Measurements from ENCODE around the gene QSOX1.

The QSOX1 gene

GRCh38 chr1:180217006-180217405 is 62.3 kb downstream of the QSOX1 start:
- no peak for DNase-seq

DNA sequence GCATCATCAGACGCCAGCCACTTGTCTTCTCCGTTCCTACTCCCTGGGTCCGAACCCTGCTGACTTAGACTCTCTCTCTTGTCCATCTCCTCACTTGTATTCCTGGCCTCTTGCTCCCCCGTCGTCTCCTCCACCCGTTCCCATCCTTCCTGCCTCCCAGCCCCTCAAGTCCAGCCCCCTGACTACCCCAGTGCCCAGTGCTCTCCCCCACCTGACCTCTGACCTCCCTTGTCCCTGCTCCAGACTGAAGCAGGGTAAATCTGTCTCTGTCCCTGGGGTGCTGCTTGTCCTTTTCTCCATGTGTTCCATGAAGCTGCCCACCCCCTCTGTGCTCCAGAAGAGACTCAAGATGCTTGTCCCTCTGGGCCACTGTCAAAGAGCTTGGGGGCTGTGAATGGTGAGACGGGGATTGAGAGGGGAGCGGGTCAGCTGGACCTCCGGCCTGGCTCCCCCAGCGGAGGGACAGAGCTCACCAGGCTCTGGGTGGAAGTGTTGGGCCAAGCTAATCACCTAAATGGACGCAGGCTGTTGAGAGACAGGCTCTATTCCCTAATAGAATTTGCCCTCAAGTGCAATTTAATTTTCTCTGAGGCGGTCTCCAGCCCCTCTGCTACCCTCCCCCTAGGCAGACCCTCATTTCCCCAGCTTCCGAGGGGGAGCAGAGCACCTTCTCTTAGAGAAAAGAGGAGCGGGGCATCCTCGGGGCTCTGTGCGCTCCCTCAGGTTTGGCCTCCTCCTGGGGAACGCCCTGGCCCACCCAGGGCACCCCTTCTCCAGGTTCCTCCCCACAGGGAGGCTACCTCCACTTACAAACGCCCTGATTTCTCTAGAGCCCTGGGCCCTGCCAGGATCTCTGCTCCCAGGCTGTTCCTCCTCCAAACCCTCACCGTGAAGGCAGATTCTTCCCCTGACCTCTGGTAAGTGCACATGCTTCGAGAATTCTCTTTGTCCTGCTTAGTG is 64.4 kb downstream of the QSOX1 start:
- DNase-seq = no peak

GRCh38 chr1:180219776-180220175 is 65.1 kb downstream of the QSOX1 start:
- no peak for DNase-seq

DNA sequence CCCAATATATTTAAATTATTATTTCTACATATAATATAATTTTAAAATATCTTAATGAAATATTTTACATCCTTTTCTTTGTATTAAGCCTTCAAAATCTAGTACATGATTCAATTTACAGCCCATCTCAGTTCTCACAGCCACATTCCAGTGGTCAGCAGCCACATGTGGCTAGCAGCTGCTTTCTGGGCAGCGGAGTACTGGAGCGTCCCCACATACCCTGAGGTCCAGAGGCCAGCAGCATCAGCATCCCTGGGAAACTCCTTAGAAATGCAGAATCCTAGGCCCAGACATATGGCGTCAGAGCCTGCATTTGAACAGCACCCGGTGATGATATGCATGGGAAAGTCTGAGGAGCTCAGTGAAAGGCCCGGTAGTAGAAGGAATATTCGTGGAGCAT is 66.8 kb downstream of the QSOX1 start:
- DNase-seq = no peak

DNA sequence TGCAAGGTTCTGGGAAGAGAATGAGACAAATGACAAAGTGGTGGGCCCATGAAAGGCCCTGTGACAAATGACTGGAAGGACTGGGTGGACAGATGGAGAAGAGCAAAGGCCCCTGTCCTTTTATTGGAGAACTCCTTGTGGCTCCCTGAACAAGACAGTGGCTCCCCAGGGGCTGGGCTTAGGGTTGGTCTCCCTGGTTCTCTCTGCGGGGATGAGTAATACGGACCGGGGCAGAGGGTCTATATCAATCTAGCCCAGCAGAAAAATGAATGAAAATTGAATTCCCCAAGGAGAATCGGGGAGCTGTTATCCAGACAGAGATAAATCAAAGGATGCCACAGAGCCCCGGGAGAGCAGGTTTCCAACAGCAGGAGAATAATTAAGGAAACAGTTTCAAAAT is 70.2 kb downstream of the QSOX1 start:
- DNase-seq = no peak

GRCh38 chr1:180225403-180225802 is 70.7 kb downstream of the QSOX1 start:
- no peak for DNase-seq

DNA sequence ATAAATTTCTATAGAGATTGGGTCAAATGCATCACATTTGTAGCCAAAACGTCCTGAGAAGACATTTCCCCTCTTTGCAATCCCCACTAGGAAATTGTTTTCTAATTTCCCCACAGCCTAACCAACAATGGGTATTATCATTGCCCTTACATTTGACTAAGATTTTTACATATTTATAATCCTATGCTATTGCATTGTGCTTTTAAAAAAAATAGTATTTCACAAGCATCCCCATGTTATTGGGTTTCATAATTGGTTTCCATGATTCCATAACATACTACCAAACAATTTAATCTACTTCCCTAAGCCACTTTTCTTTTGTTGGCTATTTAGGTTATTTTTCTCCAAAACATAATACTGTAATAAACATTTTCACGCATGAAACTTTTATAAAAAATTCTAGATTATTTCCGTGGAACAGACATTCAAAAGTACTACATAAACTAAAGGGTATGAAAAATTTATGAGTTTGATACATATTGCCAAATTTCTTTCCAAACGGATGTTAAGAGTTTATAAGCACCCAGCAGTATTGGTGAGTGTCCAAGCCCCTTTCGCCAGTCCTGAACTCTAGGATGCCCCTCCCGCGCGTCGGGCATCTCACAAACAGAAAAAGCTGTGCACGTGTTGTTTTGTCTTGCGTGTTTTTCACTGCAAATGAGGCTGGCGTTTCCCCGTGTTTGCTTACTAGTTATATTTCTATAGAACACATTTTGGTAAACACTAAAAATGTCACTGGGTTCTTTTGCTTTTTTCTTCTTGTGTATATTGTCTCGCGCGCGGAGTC is 73.4 kb downstream of the QSOX1 start:
- DNase-seq = no peak

GRCh38 chr1:180228648-180229482 is 74.2 kb downstream of the QSOX1 start:
- DNase-seq = no peak

DNA sequence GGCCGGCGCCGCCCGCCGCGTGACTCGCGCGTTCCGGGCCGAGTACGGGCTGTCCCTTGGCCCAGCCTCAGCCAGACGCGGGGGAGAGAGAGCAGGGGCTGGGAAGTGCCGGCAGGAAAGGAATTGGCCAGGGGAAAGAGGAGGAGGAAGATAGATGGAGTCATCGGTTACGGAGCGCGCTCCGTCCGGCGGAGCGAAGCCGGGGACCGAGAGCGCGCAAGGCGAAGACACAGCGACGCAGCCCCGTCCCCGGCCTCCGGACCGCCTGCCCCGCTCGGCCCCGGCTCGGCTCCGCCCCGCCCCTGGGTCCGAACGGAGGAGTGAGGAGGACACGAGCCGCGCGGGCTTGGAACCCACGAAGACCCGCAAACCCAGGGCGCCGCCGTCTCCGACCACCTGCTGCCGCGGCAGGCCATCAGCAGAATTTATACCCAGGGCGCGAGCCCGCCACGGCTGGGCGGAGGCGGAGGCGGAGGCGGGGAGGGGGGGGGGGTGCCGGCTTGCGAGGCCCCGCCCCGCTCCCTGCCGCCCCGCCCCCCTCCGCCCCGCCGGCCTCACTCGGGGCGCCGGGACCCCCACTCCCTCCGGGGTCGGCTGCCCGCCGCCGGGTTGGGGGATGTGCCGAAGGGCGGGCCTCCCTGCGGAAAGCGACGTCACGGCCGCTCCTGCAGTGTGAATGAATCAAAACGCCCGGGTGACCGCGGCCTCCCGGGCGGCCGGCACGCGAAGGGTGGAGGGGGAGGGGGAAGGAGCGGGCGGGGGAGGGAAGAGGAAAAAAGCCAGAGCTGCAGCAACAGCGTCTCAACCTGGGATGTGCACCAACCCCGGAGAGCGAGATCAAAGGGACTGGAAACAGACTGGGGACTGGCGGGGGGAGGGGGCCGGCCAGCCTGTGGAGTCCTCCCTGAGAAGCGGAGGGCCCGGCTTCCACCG is 75.1 kb downstream of the QSOX1 start, which contains the start of gene LHX4:
TSS of gene LHX4 (plus strand) at position 782 of the 933 bp plus-strand sequence. CDS start 266 bp downstream, outside the sequence.
- DNase-seq = no peak

- no peak for DNase-seq
These were observed 75.7 kb downstream of the QSOX1 start for GRCh38 chr1:180230416-180230790.

- DNase-seq = no peak
These were observed 76.3 kb downstream of the QSOX1 start for GRCh38 chr1:180230791-180231505.

DNA sequence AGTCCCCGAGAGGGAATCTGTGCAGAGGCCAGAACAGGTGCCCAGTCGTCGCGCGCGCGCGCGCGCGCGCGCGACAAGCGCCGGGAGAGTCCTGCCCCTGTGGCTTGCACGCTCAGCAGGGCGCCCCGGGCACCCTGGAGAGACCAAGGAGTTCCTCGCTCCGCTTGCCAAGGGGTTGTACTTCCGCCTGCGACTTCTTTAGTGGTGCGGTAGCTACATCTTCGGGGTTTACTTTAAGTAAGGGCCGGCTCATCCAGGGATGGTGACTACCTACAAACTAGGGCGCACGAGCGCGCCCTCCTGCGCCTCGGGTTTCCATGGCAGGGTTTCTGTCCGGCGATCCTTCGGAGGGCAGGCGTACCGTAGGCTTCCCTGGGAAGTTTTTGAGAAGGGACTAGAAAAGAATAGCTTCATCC is 76.8 kb downstream of the QSOX1 start:
- no peak for DNase-seq

- DNase-seq = no peak
These were observed 77.3 kb downstream of the QSOX1 start for GRCh38 chr1:180231936-180232335.

DNA sequence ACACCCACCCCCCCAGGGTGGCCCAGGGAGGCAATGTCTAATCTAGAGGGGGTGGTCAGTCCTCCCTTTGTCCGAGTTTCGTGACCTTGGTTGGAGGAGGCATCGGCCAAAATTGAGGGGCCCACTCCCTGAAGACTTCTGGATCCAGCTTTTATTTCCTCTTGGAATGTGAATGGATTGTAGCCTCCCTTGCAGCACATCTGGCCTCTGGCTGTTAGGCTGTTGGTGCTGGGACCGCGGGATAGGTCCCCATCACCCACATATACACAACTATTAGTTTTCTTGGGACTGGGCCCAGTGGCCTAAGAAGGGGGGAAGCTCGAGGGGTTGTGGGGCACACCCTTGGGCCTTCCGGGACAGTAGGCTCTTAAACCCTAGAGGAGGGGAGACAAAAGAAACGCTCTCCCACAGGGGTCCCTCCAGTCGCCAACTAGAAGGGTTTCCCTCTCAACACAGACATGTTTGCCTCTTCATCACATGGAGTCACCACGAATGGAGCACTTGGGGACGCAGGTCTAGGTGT is 77.9 kb downstream of the QSOX1 start:
- no peak for DNase-seq

DNA sequence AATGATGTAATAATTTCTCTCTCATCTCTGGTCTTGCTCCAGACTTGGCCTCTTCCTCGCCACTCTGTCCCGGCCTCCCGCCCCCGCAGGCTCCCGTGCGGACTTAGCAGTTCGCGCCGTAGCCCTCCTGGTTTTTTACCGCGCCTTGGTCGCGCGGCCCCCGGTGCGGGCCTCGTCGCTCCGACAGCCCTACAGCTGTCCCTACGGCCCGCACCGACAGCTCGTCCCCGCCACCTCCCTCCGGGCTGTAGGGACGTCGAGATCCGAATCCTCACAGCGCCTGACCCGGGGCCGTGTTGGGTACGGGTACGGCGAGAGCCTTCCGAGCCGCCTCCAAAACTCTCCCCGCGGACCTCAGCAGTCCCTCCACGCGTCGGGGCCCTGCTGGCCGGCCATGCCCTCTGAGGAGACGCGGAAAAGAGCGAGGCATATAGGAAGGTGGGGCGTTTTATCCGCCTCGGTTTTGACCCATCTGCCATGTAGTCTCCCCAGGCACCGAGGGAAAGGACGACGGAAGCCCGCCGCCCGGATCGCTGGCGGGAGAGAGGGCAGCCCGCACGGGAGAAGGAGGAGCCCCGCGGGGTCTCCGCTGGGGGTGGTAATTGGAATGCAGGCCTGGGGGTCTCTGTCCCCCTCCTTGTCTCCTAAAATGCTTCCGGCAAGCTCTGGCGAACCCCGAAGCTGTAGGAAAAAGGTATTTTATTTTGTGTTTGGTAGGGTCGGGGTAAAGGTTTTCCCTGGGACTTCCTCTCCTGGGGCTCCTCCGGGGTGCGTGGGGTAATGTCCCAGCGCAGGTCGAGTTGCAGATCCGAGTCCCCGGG is 78.7 kb downstream of the QSOX1 start:
- no peak for DNase-seq

DNA sequence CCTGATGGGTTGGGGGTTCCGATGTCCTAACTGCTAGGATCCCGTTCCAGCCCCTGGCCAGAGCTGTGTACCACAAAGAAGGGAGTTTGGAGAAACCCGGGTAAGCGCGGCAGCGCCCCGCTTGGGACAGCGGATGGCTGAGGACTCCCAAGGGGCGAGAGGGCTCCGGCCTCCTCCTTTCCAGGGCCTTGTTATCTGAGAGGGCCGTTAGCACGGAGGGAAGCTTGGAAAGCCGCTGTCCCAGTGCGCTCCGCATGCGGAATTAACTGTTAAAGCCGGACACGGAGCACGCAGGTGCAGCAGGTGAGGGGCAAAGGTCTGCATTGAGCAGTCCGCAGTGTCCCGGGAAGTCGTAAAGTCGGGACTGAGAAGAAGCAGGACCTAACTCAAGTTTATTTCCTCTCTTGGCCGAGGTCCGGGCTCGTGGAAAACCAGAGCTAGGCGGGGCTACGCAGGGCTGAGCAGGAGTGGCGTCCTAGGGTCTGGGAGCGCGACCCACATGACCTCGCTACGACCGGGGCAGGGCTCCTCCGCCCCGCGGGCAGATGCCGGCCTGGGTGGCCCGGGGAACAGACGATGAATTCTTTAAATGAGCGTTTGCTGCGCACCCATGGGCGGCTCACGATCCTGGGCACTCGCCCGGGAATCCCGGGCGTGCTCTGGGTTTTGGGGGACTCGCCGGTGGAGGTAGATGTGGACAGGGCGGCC is 79.9 kb downstream of the QSOX1 start:
- no peak for DNase-seq

DNA sequence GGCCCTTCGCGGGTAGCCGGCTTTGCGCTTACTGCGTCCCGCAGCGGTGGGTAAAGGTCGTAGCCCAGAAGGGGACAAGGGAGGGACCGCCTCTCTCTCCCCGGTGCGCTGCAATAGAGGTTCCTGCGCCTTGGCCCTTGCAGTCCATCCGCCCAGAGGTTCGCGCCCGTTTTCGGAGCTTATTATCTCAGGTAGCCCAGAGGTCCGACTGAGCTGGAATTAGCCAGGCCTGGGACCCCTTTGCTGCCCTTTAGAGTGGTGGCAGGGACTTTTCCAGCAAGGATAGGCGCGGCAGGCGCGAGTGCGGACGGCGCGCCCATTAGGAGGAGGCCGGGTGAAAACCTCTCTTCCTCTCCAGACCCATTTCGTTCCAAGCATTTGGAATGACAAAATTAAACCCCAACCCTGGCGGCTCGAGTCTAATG is 80.4 kb downstream of the QSOX1 start:
- DNase-seq = no peak

- DNase-seq = no peak
These were observed 81.0 kb downstream of the QSOX1 start for GRCh38 chr1:180235502-180236239.

Measured in NCI-H1417 treated with DMSO at 0.1 percent for 48 hours (cell line).